Adipose tissue (tissue), 3 donors: ENCODE data around the gene ARHGAP33. TPM values are rescaled to one million over a fixed set of nuclear protein-coding genes. Genes with fewer than 3 reads are reported as not detected.

Experiments used
- polyA plus RNA-seq, 3 donors: library from polyadenylated mRNA; stranded (reverse); fragments of 200-250 nt; gene quantifications; one replicate each; pipeline ENCODE4 v1.2.3, GENCODE V29; 2013
- donor health status: healthy with polysubstance abuse.
- donor health status: Bipolar disorder and iron deficiency.
- donor health status: healthy.

ARHGAP33 gene
- polyA plus RNA-seq, 3 donors, result 6.0 to 9.4 (median 6.3) TPM

Other genes starting within 250 kb of the ARHGAP33 start
- gene SBSN, start 247.3 kb upstream of the ARHGAP33 start, polyA plus RNA-seq, result 1 to 10 TPM in 1 of 3 donors, under 1 TPM in 1, not detected in 1; 0.15 to 1.5 TPM
- gene GAPDHS, start 242.1 kb upstream of the ARHGAP33 start, polyA plus RNA-seq, result not detected
- 100 to 1,000 TPM in 2 of 3 donors, 10 to 100 TPM in 1; 86.7 to 140 (median 107) TPM for gene TMEM147, start 229.9 kb upstream of the ARHGAP33 start, polyA plus RNA-seq
- gene ATP4A, start 211.9 kb upstream of the ARHGAP33 start, polyA plus RNA-seq, result 10 to 100 TPM in 1 of 3 donors, 1 to 10 TPM in 2; 1.2 to 74.4 (median 2.9) TPM
- not detected for gene PMIS2, start 189.4 kb upstream of the ARHGAP33 start, polyA plus RNA-seq
- 1 to 10 TPM; 4.6 to 6.3 (median 6.0) TPM for gene HAUS5, start 162.8 kb upstream of the ARHGAP33 start, polyA plus RNA-seq
- gene RBM42, start 146.5 kb upstream of the ARHGAP33 start, polyA plus RNA-seq, result 10 to 100 TPM; 28.5 to 56.7 (median 48.9) TPM
- 1 to 10 TPM in 2 of 3 donors, under 1 TPM in 1; 0.79 to 3.8 (median 1.7) TPM for gene ETV2, start 133.8 kb upstream of the ARHGAP33 start, polyA plus RNA-seq
- 100 to 1,000 TPM; 454 to 932 (median 759) TPM for gene COX6B1, start 127.2 kb upstream of the ARHGAP33 start, polyA plus RNA-seq
- gene UPK1A, start 109.0 kb upstream of the ARHGAP33 start, polyA plus RNA-seq, result under 1 TPM in 2 of 3 donors, not detected in 1; 0.05 to 0.07 TPM
- gene ZBTB32, start 71.0 kb upstream of the ARHGAP33 start, polyA plus RNA-seq, result under 1 TPM in 2 of 3 donors, not detected in 1; 0.07 to 0.12 TPM
- gene KMT2B, start 57.6 kb upstream of the ARHGAP33 start, polyA plus RNA-seq, result 10 to 100 TPM; 21.1 to 34.3 (median 29.4) TPM
- gene IGFLR1, start 33.1 kb upstream of the ARHGAP33 start, polyA plus RNA-seq, result 10 to 100 TPM; 17.4 to 30.4 (median 19.8) TPM
- gene U2AF1L4, start 30.1 kb upstream of the ARHGAP33 start, polyA plus RNA-seq, result 10 to 100 TPM; 13.2 to 30.3 (median 28.8) TPM
- gene PSENEN, start 29.9 kb upstream of the ARHGAP33 start, polyA plus RNA-seq, result 10 to 100 TPM; 37.2 to 57.2 (median 49.9) TPM
- 10 to 100 TPM in 2 of 3 donors, 1 to 10 TPM in 1; 8.9 to 20.9 (median 15.3) TPM for gene LIN37, start 27.0 kb upstream of the ARHGAP33 start, polyA plus RNA-seq
- 100 to 1,000 TPM in 2 of 3 donors, 10 to 100 TPM in 1; 63.3 to 608 (median 552) TPM for gene HSPB6, start 18.5 kb upstream of the ARHGAP33 start, polyA plus RNA-seq
- 10 to 100 TPM in 1 of 3 donors, 1 to 10 TPM in 2; 5.4 to 10.6 (median 6.9) TPM for gene PROSER3, start 17.4 kb upstream of the ARHGAP33 start, polyA plus RNA-seq
- 1 to 10 TPM in 1 of 3 donors, not detected in 2; 2.2 TPM for gene PRODH2, start 37.3 kb downstream of the ARHGAP33 start, polyA plus RNA-seq
- 10 to 100 TPM in 1 of 3 donors, under 1 TPM in 1, not detected in 1; 0.42 to 13.6 TPM for gene NPHS1, start 76.9 kb downstream of the ARHGAP33 start, polyA plus RNA-seq
- 10 to 100 TPM in 1 of 3 donors, under 1 TPM in 1, not detected in 1; 0.22 to 48.3 TPM for gene KIRREL2, start 81.3 kb downstream of the ARHGAP33 start, polyA plus RNA-seq
- gene APLP1, start 93.0 kb downstream of the ARHGAP33 start, polyA plus RNA-seq, result 10 to 100 TPM in 1 of 3 donors, 1 to 10 TPM in 2; 3.0 to 33.6 (median 6.4) TPM
- gene NFKBID, start 125.0 kb downstream of the ARHGAP33 start, polyA plus RNA-seq, result 10 to 100 TPM in 2 of 3 donors, 1 to 10 TPM in 1; 3.7 to 13.0 (median 10.5) TPM
- 10 to 100 TPM in 1 of 3 donors, 1 to 10 TPM in 2; 4.1 to 21.1 (median 6.6) TPM for gene HCST, start 127.0 kb downstream of the ARHGAP33 start, polyA plus RNA-seq
- 100 to 1,000 TPM in 2 of 3 donors, 10 to 100 TPM in 1; 23.7 to 207 (median 194) TPM for gene TYROBP, start 132.7 kb downstream of the ARHGAP33 start, polyA plus RNA-seq
- 1 to 10 TPM; 5.8 to 6.7 (median 6.0) TPM for gene LRFN3, start 160.8 kb downstream of the ARHGAP33 start, polyA plus RNA-seq
- 10 to 100 TPM; 14.9 to 26.9 (median 18.6) TPM for gene SDHAF1, start 219.6 kb downstream of the ARHGAP33 start, polyA plus RNA-seq
- gene SYNE4, start 233.2 kb downstream of the ARHGAP33 start, polyA plus RNA-seq, result 1 to 10 TPM in 1 of 3 donors, under 1 TPM in 2; 0.22 to 4.0 (median 0.62) TPM
- gene ALKBH6, start 238.6 kb downstream of the ARHGAP33 start, polyA plus RNA-seq, result 10 to 100 TPM in 1 of 3 donors, 1 to 10 TPM in 2; 7.9 to 17.1 (median 9.8) TPM